ENCODE results near the gene GALNT12. TPM values are rescaled to one million over a fixed set of nuclear protein-coding genes. Genes with fewer than 3 reads are reported as not detected.

The GALNT12 gene
- total RNA-seq, 4 donors from 2014 or later: 0.55 to 1.6 (median 1.1) TPM

DNA sequence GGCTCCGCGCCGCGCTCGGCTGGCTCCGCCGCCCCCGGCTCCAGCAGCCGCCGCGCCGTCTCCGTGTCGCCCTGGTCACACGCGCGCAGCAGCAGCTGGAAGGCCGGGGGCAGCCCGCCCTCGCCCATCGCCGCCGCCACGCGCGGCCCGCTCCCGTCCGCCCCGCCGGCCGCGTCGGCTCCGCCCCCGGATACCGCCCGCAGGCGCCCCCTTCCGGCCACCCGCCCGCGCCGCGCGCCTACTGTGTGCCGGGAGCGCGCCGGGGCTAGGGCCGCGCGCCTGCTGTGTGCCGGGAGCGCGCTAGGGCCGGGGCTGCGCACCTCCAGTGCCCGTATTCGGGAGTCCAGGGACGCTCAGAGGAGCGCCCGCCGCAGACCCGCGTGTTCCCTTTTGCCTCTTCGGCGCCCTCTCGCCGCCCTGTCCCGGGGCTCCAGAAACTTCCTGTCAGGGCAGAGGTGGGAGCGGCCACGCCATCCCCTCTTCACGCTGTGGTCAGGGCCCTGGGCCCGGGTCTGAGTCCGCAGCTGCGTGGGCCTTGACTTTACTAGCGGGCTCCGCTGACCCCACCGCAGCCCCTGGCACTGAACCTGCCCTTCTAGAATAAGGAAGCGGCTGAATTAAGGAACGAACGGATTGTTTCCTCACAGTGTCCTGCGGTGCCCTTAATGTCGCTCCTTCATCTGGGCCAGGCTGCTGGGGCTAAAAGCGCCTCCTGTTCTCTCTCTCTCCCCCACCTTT is 10.9 kb upstream of the GALNT12 start, which contains the start of gene ANKS6:
Gene ANKS6 (minus strand): TSS at position 192 of the 738 bp plus-strand sequence. CDS start 64 bp downstream, at position 128.
- peak in 1 of 2 donors; percentile 48 for TF ChIP-seq POLR2A (IDR thresholded peaks at IDR 0.05)
- TF ChIP-seq, protein P1, sequence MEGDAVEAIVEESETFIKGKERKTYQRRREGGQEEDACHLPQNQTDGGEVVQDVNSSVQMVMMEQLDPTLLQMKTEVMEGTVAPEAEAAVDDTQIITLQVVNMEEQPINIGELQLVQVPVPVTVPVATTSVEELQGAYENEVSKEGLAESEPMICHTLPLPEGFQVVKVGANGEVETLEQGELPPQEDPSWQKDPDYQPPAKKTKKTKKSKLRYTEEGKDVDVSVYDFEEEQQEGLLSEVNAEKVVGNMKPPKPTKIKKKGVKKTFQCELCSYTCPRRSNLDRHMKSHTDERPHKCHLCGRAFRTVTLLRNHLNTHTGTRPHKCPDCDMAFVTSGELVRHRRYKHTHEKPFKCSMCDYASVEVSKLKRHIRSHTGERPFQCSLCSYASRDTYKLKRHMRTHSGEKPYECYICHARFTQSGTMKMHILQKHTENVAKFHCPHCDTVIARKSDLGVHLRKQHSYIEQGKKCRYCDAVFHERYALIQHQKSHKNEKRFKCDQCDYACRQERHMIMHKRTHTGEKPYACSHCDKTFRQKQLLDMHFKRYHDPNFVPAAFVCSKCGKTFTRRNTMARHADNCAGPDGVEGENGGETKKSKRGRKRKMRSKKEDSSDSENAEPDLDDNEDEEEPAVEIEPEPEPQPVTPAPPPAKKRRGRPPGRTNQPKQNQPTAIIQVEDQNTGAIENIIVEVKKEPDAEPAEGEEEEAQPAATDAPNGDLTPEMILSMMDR (IDR thresholded peaks at IDR 0.05 in 4 of 5, conservative IDR thresholded peaks at IDR 0.05 in 1 of 5): peak in 4 of 5 experiments; percentile 61 to 74 (median 67)
- in situ Hi-C loops (cut with MboI; ENCODE audit: low sequenced_read_pairs in 4 of 4) (loop anchor here in 1 of 4 donors (25.0 kb wide), 2 partner anchors 734 to 884 kb away; partner anchors contain the start of genes NANS and TRMO), intact Hi-C loops (cut with DNase I; ENCODE audit: low total_unique reads) (loop anchor here (10.0 kb wide), 3 partner anchors 308 to 1162 kb away; partner anchors contain the start of genes ANP32B, NCBP1, TGFBR1 and TSTD2)
- Histone ChIP-seq H3K36me3 (no peaks in the 10 kb centered on the region), H3K4me1 (peaks cover 8 to 11% of the 10 kb centered on the region in 2 donors), H3K27me3 (no peaks in the 10 kb centered on the region), H3K27ac (peak within 1 kb of the TSS; percentile 63 to 79 (median 71)), H3K9me3 (no peaks in the 10 kb centered on the region), H3K4me3 (peak within 1 kb of the TSS; percentile 60 to 92 (median 66))
- peak; percentile 93 to 95 for ATAC-seq
- DNase-seq: peak; percentile 49 to 65

DNA sequence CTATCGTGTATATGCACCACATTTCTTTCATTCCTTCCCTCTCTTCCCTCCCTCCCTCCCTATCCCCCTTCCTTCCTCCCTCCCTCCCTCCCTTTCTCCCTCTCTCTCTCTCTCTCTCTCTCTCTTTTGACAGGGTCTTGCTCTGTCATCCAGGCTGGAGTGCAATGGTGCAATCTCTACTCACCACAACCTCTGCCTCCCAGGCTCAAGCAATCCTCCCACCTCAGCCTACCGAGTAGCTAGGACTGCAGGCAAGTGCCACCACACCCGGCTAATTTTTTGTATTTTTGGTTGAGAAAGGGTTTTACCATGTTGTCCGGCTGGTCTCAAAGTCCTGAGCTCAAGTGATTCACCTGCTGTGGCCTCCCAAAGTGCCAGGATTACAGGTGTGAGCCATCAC is 10.0 kb upstream of the GALNT12 start:
- TF ChIP-seq, protein P1 (IDR thresholded peaks at IDR 0.05 in 4 of 5, conservative IDR thresholded peaks at IDR 0.05 in 1 of 5): no peak
- no peak for TF ChIP-seq POLR2A (IDR thresholded peaks at IDR 0.05)
- H3K4me1 ChIP-seq: peaks cover 8 to 11% of the 10 kb centered on the region in 2 donors
- no peak for DNase-seq

DNA sequence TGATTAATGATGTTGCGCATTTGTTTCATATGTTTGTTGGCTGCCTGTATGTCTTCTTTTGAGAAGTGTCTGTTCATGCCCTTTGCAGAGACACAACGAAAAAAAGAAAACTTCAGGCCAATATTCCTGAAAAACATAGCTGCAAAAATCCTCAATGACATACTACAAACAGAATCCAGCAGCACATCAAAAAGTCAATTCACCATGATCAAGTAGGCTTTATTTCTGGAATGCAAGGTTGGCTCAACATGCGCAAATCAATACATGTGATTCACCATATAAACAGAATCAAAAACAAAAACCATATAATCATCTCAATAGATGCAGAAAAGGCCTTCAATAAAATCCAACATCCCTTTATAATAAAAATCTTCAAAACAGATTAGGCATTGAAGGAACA is 9.2 kb upstream of the GALNT12 start:
- H3K4me3 ChIP-seq: no peak overlapping the region
- TF ChIP-seq, protein P1 (IDR thresholded peaks at IDR 0.05 in 4 of 5, conservative IDR thresholded peaks at IDR 0.05 in 1 of 5): no peak
- TF ChIP-seq POLR2A (IDR thresholded peaks at IDR 0.05): no peak
- in situ Hi-C loops (cut with MboI; ENCODE audit: low sequenced_read_pairs in 4 of 4): loop anchor here in 1 of 4 donors (25.0 kb wide), 2 partner anchors 736 to 886 kb away; partner anchors contain the start of genes NANS and TRMO
- DNase-seq (no peak), ATAC-seq (no peak)
- no peaks in the 10 kb centered on the region for H3K27me3 ChIP-seq
- H3K27ac ChIP-seq: no peak overlapping the region
- no peaks in the 10 kb centered on the region for H3K9me3 ChIP-seq
- no peaks in the 10 kb centered on the region for H3K36me3 ChIP-seq
- intact Hi-C loops (cut with DNase I; ENCODE audit: low total_unique reads): loop anchor here (10.0 kb wide), 3 partner anchors 307 to 1163 kb away; partner anchors contain the start of genes ANP32B, NCBP1, TGFBR1 and TSTD2
- peaks cover 8 to 11% of the 10 kb centered on the region in 2 donors for H3K4me1 ChIP-seq

More for the DNA sequence above, 10.0 kb upstream of the GALNT12 start:
- no peaks in the 10 kb centered on the region for H3K9me3 ChIP-seq
- no peaks in the 10 kb centered on the region for H3K27me3 ChIP-seq
- no peaks in the 10 kb centered on the region for H3K36me3 ChIP-seq
- H3K27ac ChIP-seq: no peak overlapping the region
- H3K4me3 ChIP-seq: no peak overlapping the region
- no peak for ATAC-seq
- intact Hi-C loops (cut with DNase I; ENCODE audit: low total_unique reads) (loop anchor here (10.0 kb wide), 3 partner anchors 307 to 1163 kb away; partner anchors contain the start of genes ANP32B, NCBP1, TGFBR1 and TSTD2), in situ Hi-C loops (cut with MboI; ENCODE audit: low sequenced_read_pairs in 4 of 4) (loop anchor here in 1 of 4 donors (25.0 kb wide), 2 partner anchors 735 to 885 kb away; partner anchors contain the start of genes NANS and TRMO)

DNA sequence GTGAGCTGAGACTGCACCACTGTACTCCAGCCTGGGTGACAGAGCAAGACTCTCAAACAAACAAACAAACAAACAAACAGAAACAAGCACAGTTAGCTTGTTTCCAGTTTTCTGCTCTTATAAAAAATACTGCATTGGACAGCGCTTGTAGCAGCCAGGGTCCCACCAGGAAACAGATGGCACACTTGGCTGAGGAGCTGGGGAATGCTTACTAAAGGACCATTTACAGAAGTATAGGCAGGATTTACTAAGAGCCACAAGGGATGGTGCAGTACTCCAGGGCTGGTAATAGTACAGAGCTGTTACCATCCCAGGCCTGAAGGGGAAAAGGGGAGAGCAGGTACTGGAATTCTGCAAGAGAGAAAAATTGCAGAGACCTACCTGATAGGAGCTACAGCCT is 5.9 kb upstream of the GALNT12 start:
- Histone ChIP-seq H3K9me3 (no peaks in the 10 kb centered on the region), H3K27ac (no peak overlapping the region), H3K27me3 (no peaks in the 10 kb centered on the region), H3K36me3 (no peaks in the 10 kb centered on the region), H3K4me3 (no peak overlapping the region), H3K4me1 (peaks cover 0 to 4% of the 10 kb centered on the region in 2 donors)
- intact Hi-C loops (cut with DNase I; ENCODE audit: low total_unique reads) (no loop called here), in situ Hi-C loops (cut with MboI; ENCODE audit: low sequenced_read_pairs in 4 of 4) (no loop called here)
- TF ChIP-seq POLR2A (IDR thresholded peaks at IDR 0.05): no peak
- TF ChIP-seq, protein P1 (IDR thresholded peaks at IDR 0.05 in 4 of 5, conservative IDR thresholded peaks at IDR 0.05 in 1 of 5): no peak
- ATAC-seq: no peak
- DNase-seq: no peak

All from gastrocnemius medialis (tissue), 4 donors.